A673 (cell line): ENCODE results near the gene FREM1.

Experiments
- CTCF ChIP-seq: fragments of 300-800, 200-600 bp; sonication (generic); conservative IDR thresholded peaks from 2 replicates; pipeline ENCODE4 v1.5.1; 2017; ENCODE audit warnings: low read depth, mild to moderate bottlenecking, antibody characterized with exemption, low read length, moderate library complexity, mixed read lengths
- EZH2 ChIP-seq: fragments of 200-600 bp; sonication (generic); IDR thresholded peaks from 2 replicates; pipeline ENCODE4 v1.6.1; 2017; ENCODE audit warnings: borderline replicate concordance, low read depth, mild to moderate bottlenecking, mixed read lengths, antibody characterized with exemption, low read length; ENCODE audit not compliant: poor library complexity, severe bottlenecking

- no peak for TF ChIP-seq EZH2
- no peak for TF ChIP-seq CTCF
Measured at GRCh38 chr9:14936491-14936890, 26.3 kb upstream of the FREM1 start.
